ENCODE data around the gene ZFX.
"Not testable (repeated sequence)": the region's sequence is repeated elsewhere in the genome, so short reads cannot be mapped to it uniquely, and the experiment has no call there.

ZFX gene

GRCh38 chrX:24153178-24153795, 3.8 kb downstream of the ZFX start:
- no peak for DNase-seq

- DNase-seq: no peak
Measured at GRCh38 chrX:24153796-24154189, 4.3 kb downstream of the ZFX start.

- DNase-seq: no peak
Measured at GRCh38 chrX:24154490-24155034, 5.0 kb downstream of the ZFX start.

- not testable (repeated sequence) for DNase-seq
Measured at GRCh38 chrX:24155747-24156146, 6.2 kb downstream of the ZFX start.

- no peak for DNase-seq
Measured at GRCh38 chrX:24156177-24156576, 6.6 kb downstream of the ZFX start.

GRCh38 chrX:24158881-24159280, 9.4 kb downstream of the ZFX start:
- DNase-seq: no peak

- DNase-seq: no peak
Measured at GRCh38 chrX:24166078-24166477, 16.5 kb downstream of the ZFX start.

GRCh38 chrX:24167719-24168472, 18.4 kb downstream of the ZFX start:
- no peak for DNase-seq

- no peak for DNase-seq
Measured at GRCh38 chrX:24168807-24169206, 19.3 kb downstream of the ZFX start.

- no peak for DNase-seq
Measured at GRCh38 chrX:24169211-24169610, 19.7 kb downstream of the ZFX start.

GRCh38 chrX:24173115-24173847, 23.8 kb downstream of the ZFX start:
- DNase-seq: no peak

- DNase-seq: no peak
Measured at GRCh38 chrX:24175276-24175675, 25.7 kb downstream of the ZFX start.

GRCh38 chrX:24178441-24178840, 28.9 kb downstream of the ZFX start:
- DNase-seq: no peak

- DNase-seq: no peak
Measured at GRCh38 chrX:24184018-24184417, 34.5 kb downstream of the ZFX start.

- DNase-seq: no peak
Measured at GRCh38 chrX:24186483-24186882, 37.0 kb downstream of the ZFX start.

GRCh38 chrX:24186986-24187385, 37.5 kb downstream of the ZFX start:
- DNase-seq: no peak

- no peak for DNase-seq
Measured at GRCh38 chrX:24189490-24189889, 40.0 kb downstream of the ZFX start.

- no peak for DNase-seq
Measured at GRCh38 chrX:24190500-24191156, 41.1 kb downstream of the ZFX start.

- DNase-seq: no peak
Measured at GRCh38 chrX:24196509-24196908, 47.0 kb downstream of the ZFX start.

GRCh38 chrX:24198101-24198500, 48.6 kb downstream of the ZFX start:
- no peak for DNase-seq

GRCh38 chrX:24200133-24200532, 50.6 kb downstream of the ZFX start:
- DNase-seq: no peak

- no peak for DNase-seq
Measured at GRCh38 chrX:24201216-24201615, 51.7 kb downstream of the ZFX start.

- no peak for DNase-seq
Measured at GRCh38 chrX:24202465-24203031, 53.0 kb downstream of the ZFX start.
